Endothelial cell of umbilical vein (primary cell): Measurements from ENCODE around the gene NCOA7. TPM values are rescaled to one million over a fixed set of nuclear protein-coding genes. Genes with fewer than 3 reads are reported as not detected.

Experiments
- BruUV-seq: library from RNA; stranded (reverse); fragments of 400-500 nt; replicated peaks from 2 replicates; lab custom pipeline; 2021; lab: Mats Ljungman, UMichigan
- CTCF ChIA-PET: fragments of 300-600, 350-600 bp; sonication (Branson Sonifier 250); formaldehyde crosslinking; loops from one replicate; lab custom pipeline; 2021; ENCODE audit warnings: antibody characterized with exemption, inconsistent platforms; lab: Charles Lee
- POLR2A ChIA-PET: fragments of 300-600, 350-600 bp; sonication (Branson Sonifier 250); formaldehyde crosslinking; loops from one replicate; lab custom pipeline; 2021; ENCODE audit warnings: antibody characterized with exemption, inconsistent platforms; lab: Charles Lee
- DNase-seq: peaks from one replicate; pipeline ENCODE4 v3.0.0-alpha.2; 2011; ENCODE audit warnings: low read depth, low spot score
- FAIRE-seq: peaks from 2 replicates; lab custom pipeline; 2011; peaks lifted over from hg19 to GRCh38; lab: Jason Lieb, UNC
- H2AFZ ChIP-seq: 2 replicates; pipeline ENCODE4 v1.6.0; 2012; ENCODE audit warnings: low read depth, low read length, control low read depth, inconsistent platforms
- H3K27ac ChIP-seq: 2 replicates; pipeline ENCODE4 v1.5.1; 2011; ENCODE audit warnings: low read depth, mild to moderate bottlenecking, control low read depth, low read length, moderate library complexity; ENCODE audit not compliant: insufficient read depth
- H3K27me3 ChIP-seq, 2 experiments: 2 replicates each; pipeline versions ENCODE4 v1.6.0 to v1.6.1; 2011; ENCODE audit warnings: low read length in 2 of 2, mixed read lengths in 1 of 2; ENCODE audit not compliant: control insufficient read depth in 2 of 2, insufficient read depth in 2 of 2
- H3K36me3 ChIP-seq, 2 experiments: 2 replicates in 1 of 2; 3 replicates in 1 of 2; pipeline ENCODE4 v1.5.1; 2011; ENCODE audit warnings: low read length in 2 of 2, mild to moderate bottlenecking in 1 of 2, moderate library complexity in 1 of 2; ENCODE audit not compliant: control insufficient read depth in 2 of 2, insufficient read depth in 2 of 2; ENCODE audit errors: extremely low read depth in 1 of 2
- H3K4me1 ChIP-seq: 3 replicates; pipeline ENCODE4 v1.5.1; 2011; ENCODE audit warnings: mild to moderate bottlenecking, low read length; ENCODE audit not compliant: control insufficient read depth, insufficient read depth; ENCODE audit errors: extremely low read depth
- H3K4me2 ChIP-seq: 2 replicates; pipeline ENCODE4 v1.6.1; 2011; ENCODE audit warnings: low read length, control low read depth, mixed read lengths; ENCODE audit not compliant: insufficient read depth
- H3K4me3 ChIP-seq, 3 experiments: fragments of 200-600 bp in 1 of 3; sonication (generic), shearing (Covaris generic) in 1 of 3; replicated peaks in 1 of 3; 2 replicates each; pipeline ENCODE4 v1.5.1; 2011 to 2016; ENCODE audit warnings: control low read depth in 3 of 3, low read length in 3 of 3, mild to moderate bottlenecking in 2 of 3, inconsistent platforms in 1 of 3, low read depth in 1 of 3, moderate library complexity in 1 of 3; ENCODE audit not compliant: insufficient read depth in 1 of 3
- H3K79me2 ChIP-seq: 2 replicates; pipeline ENCODE4 v1.6.0; 2012; ENCODE audit warnings: low read length, inconsistent platforms; ENCODE audit not compliant: control insufficient read depth, insufficient read depth
- H3K9ac ChIP-seq: replicated peaks from 2 replicates; pipeline ENCODE3; 2011; ENCODE audit warnings: low read length, control low read depth; ENCODE audit not compliant: insufficient read depth; ENCODE audit errors: extremely low read depth
- H3K9me1 ChIP-seq: replicated peaks from 3 replicates; pipeline ENCODE4 v1.6.0; 2011; ENCODE audit warnings: mild to moderate bottlenecking, low read length; ENCODE audit not compliant: control insufficient read depth, insufficient read depth; ENCODE audit errors: extremely low read depth
- H3K9me3 ChIP-seq: replicated peaks from 2 replicates; pipeline ENCODE4 v1.5.1; 2012; ENCODE audit warnings: low read length, inconsistent platforms; ENCODE audit not compliant: control insufficient read depth, insufficient read depth
- H4K20me1 ChIP-seq: replicated peaks from 2 replicates; pipeline ENCODE3; 2011; ENCODE audit warnings: mild to moderate bottlenecking, low read length; ENCODE audit not compliant: control insufficient read depth, insufficient read depth; ENCODE audit errors: extremely low read depth
- CTCF ChIP-seq, 2 donors: IDR thresholded peaks; 1 replicate in 1 of 2; 2 replicates in 1 of 2; pipeline ENCODE4 v1.5.1; 2011; ENCODE audit warnings: low read length in 2 of 2, mild to moderate bottlenecking in 2 of 2, moderate library complexity in 2 of 2, control low read depth in 1 of 2, inconsistent platforms in 1 of 2, low read depth in 1 of 2; ENCODE audit not compliant: insufficient read depth in 1 of 2; ENCODE audit errors: extremely low read depth in 1 of 2
- EZH2 ChIP-seq: IDR thresholded peaks from 2 replicates; pipeline ENCODE4 v1.6.1; 2012; ENCODE audit warnings: borderline replicate concordance, low read depth, mild to moderate bottlenecking, moderate library complexity, low read length, inconsistent platforms; ENCODE audit not compliant: severe bottlenecking
- FOS ChIP-seq: IDR thresholded peaks from 2 replicates; pipeline ENCODE4 v1.6.1; 2011; ENCODE audit warnings: mild to moderate bottlenecking, low read length, moderate library complexity, borderline replicate concordance; ENCODE audit not compliant: insufficient read depth
- GATA2 ChIP-seq: IDR thresholded peaks from 2 replicates; pipeline ENCODE4 v1.7.0; 2011; ENCODE audit warnings: low read depth, mild to moderate bottlenecking, moderate library complexity, mixed read lengths, low read length; ENCODE audit not compliant: insufficient read length, insufficient read depth
- JUN ChIP-seq: IDR thresholded peaks from 2 replicates; pipeline ENCODE4 v1.6.1; 2011; ENCODE audit warnings: borderline replicate concordance, low read depth; ENCODE audit not compliant: insufficient read length, insufficient read depth
- MAX ChIP-seq: IDR thresholded peaks from 2 replicates; pipeline ENCODE4 v1.6.1; 2011; ENCODE audit not compliant: insufficient read depth, insufficient read length
- MYC ChIP-seq: IDR thresholded peaks from one replicate; pipeline ENCODE4 v1.6.1; 2011; ENCODE audit warnings: mild to moderate bottlenecking, low read depth, low read length
- POLR2A ChIP-seq: IDR thresholded peaks from 2 replicates; pipeline ENCODE4 v1.6.1; 2012; ENCODE audit warnings: low read depth, mild to moderate bottlenecking, control low read depth, low read length
- POLR2AphosphoS5 ChIP-seq: IDR thresholded peaks from 2 replicates; pipeline ENCODE4 v1.6.1; 2012; ENCODE audit warnings: low read depth, mild to moderate bottlenecking, control low read depth, low read length, moderate library complexity; ENCODE audit not compliant: insufficient read depth
- dilution Hi-C: fragments of 300-500 bp; cut with MboI; formaldehyde crosslinking; loops from one replicate; pipeline ENCODE4 v1.15.0; 2019; ENCODE audit warnings: low sequenced_read_pairs; ENCODE audit not compliant: extremely low pct_ligation_motif_present
- intact Hi-C: fragments of 100-400 bp; cut with micrococcal nuclease; formaldehyde crosslinking; loops from one replicate; pipeline ENCODE4 v1.10.0; 2022
- polyA plus RNA-seq, 4 experiments: library from polyadenylated mRNA; depleted of rRNA in 3 of 4; stranded (reverse) in 3 of 4; unstranded in 1 of 4; fragments of >200 nt; gene quantifications; 2 replicates each; pipeline versions ENCODE4 v1.2.1 to v1.2.3, GENCODE V29; 2011 to 2012; ENCODE audit warnings: missing spikeins in 1 of 4
- total RNA-seq: library from RNA; stranded (reverse); gene quantifications from 2 replicates; pipeline ENCODE4 v1.2.3, GENCODE V29; 2021

NCOA7 gene
- total and polyA plus RNA-seq, 2 donors (not counting 3 experiments of a cell fraction or from before 2014, with no cell fraction given), result 27.7 to 71.2 TPM

GRCh38 chr6:125797120-125797885 is 6.5 kb downstream of the NCOA7 start:
- ChIA-PET POLR2A (no interaction called here), CTCF (interaction anchor here (0.6 kb wide), 1 partner anchor 485 kb away, joined by 3 read pairs; no protein-coding TSS in a partner anchor)

More at GRCh38 chr6:125797120-125797885, 6.5 kb downstream of the NCOA7 start:
- no peak overlapping the region for H2AFZ ChIP-seq
- H3K36me3 ChIP-seq, result peaks cover 0 to 1% of the 10 kb centered on the region in 2 experiments
- no peak overlapping the region for H3K9ac ChIP-seq
- no peaks in the 10 kb centered on the region for H4K20me1 ChIP-seq
- H3K9me3 ChIP-seq, result no peaks in the 10 kb centered on the region
- H3K79me2 ChIP-seq, result peaks cover 75% of the 10 kb centered on the region
- FAIRE-seq (no peak), DNase-seq (no peak)
- peaks cover 41% of the 10 kb centered on the region for H3K4me1 ChIP-seq
- no peak for TF ChIP-seq POLR2A
- no peak for TF ChIP-seq MAX
- no peak for TF ChIP-seq POLR2AphosphoS5
- TF ChIP-seq JUN, result no peak
- no peak for TF ChIP-seq FOS
- TF ChIP-seq GATA2, result no peak
- TF ChIP-seq CTCF (IDR thresholded peaks at IDR 0.05; ENCODE audit: extremely low read depth in 1 of 2, insufficient read depth in 1 of 2, low read depth in 1 of 2, low read length in 2 of 2), result no peak
- TF ChIP-seq EZH2, result no peak
- TF ChIP-seq MYC, result no peak
- no peaks in the 10 kb centered on the region for H3K9me1 ChIP-seq
- H3K27ac ChIP-seq, result no peak overlapping the region
- H3K27me3 ChIP-seq, result no peaks in the 10 kb centered on the region
- no TSS peak for BruUV-seq
- H3K4me2 ChIP-seq, result no peak overlapping the region
- intact Hi-C loops, result no loop called here
- no peak overlapping the region for H3K4me3 ChIP-seq
- dilution Hi-C loops, result no loop called here
